HEK293 (cell line): Measurements from ENCODE around the gene M1AP.

ENCODE experiments used
- ZNF112 ChIP-seq: fragments of 450-650 bp; formaldehyde crosslinking; IDR thresholded peaks from 2 replicates; pipeline ENCODE4 v1.5.0; 2017; ENCODE audit warnings: missing biosample characterization, missing genetic modification characterization
- ZNF707 ChIP-seq: fragments of 450-650 bp; formaldehyde crosslinking; IDR thresholded peaks from 2 replicates; pipeline ENCODE4 v1.5.1; 2016; ENCODE audit warnings: missing biosample characterization, missing genetic modification characterization

- no peak for TF ChIP-seq ZNF112 (tag by site-specific recombination)
- no peak for TF ChIP-seq ZNF707 (tag by site-specific recombination)
These were observed 91.2 kb downstream of the M1AP start for GRCh38 chr2:74556831-74557370.
